GM19193 (cell line): ENCODE measurements around the gene OOSP1.

Source experiments
- POLR2A ChIP-seq: IDR thresholded peaks from 4 replicates; pipeline ENCODE4 v1.6.1; 2011; ENCODE audit not compliant: insufficient read depth, insufficient read length; ENCODE audit errors: extremely low read depth

Gene OOSP1

GRCh38 chr11:59943997-59944714 lies 5.9 kb downstream of the OOSP1 start:
- no peak for TF ChIP-seq POLR2A

- no peak for TF ChIP-seq POLR2A
These were observed 6.5 kb downstream of the OOSP1 start for GRCh38 chr11:59944720-59945119.

- no peak for TF ChIP-seq POLR2A
These were observed 15.4 kb downstream of the OOSP1 start for GRCh38 chr11:59953463-59954218.

GRCh38 chr11:59954219-59954847 lies 16.1 kb downstream of the OOSP1 start:
- no peak for TF ChIP-seq POLR2A

- no peak for TF ChIP-seq POLR2A
These were observed 18.9 kb downstream of the OOSP1 start for GRCh38 chr11:59957094-59957493.

- no peak for TF ChIP-seq POLR2A
These were observed 22.5 kb downstream of the OOSP1 start for GRCh38 chr11:59960502-59961381.

GRCh38 chr11:59962107-59962482 lies 23.9 kb downstream of the OOSP1 start:
- TF ChIP-seq POLR2A, result no peak

- no peak for TF ChIP-seq POLR2A
These were observed 25.5 kb downstream of the OOSP1 start, which contains the start of gene OOSP4A for GRCh38 chr11:59963733-59964132. OOSP4A (plus strand) TSS chr11:59964033; CDS start chr11:59964033, 0 bp downstream.

- no peak for TF ChIP-seq POLR2A
These were observed 27.2 kb downstream of the OOSP1 start for GRCh38 chr11:59965424-59965823.

- no peak for TF ChIP-seq POLR2A
These were observed 28.0 kb downstream of the OOSP1 start for GRCh38 chr11:59966201-59966600.

- no peak for TF ChIP-seq POLR2A
These were observed 29.6 kb downstream of the OOSP1 start for GRCh38 chr11:59967677-59968394.

GRCh38 chr11:59968395-59968783 lies 30.2 kb downstream of the OOSP1 start:
- TF ChIP-seq POLR2A, result no peak

GRCh38 chr11:59973097-59973496 lies 34.9 kb downstream of the OOSP1 start:
- no peak for TF ChIP-seq POLR2A
